K562 (cell line): ENCODE results near the gene CEMIP. TPM values are rescaled to one million over a fixed set of nuclear protein-coding genes. Genes with fewer than 3 reads are reported as not detected.

ENCODE experiments used
- ATAC-seq: fragments of 200-7000 bp; cut with Tn5 transposase; 3 replicates; pipeline ENCODE4 v1.9.1; 2020; ENCODE audit warnings: moderate library complexity
- BruUV-seq: library from RNA; stranded (reverse); fragments of 400-500 nt; replicated peaks from 2 replicates; lab custom pipeline; 2021; lab: Mats Ljungman, UMichigan
- CTCF ChIA-PET: fragments of 300-600 bp; formaldehyde crosslinking; extraction: SDS; loops from one replicate; lab custom pipeline; 2021; ENCODE audit warnings: low intra/inter-chr PET ratio; lab: Yijun Ruan, JAX
- POLR2A ChIA-PET: fragments of 300-600, 350-650 bp; sonication (Branson Sonifier 250); formaldehyde crosslinking; extraction: SDS; loops from one replicate; lab custom pipeline; 2021; ENCODE audit warnings: antibody characterized with exemption, inconsistent platforms; lab: Yijun Ruan, JAX
- DNase-seq, 4 experiments: peaks; one replicate each; pipeline versions ENCODE4 v3.0.0 to v3.0.0-alpha.2; 2011 to 2018; ENCODE audit warnings: low spot score in 3 of 4, mixed read lengths in 3 of 4; ENCODE audit errors: extremely low read depth in 1 of 4
- FAIRE-seq: peaks from 2 replicates; lab custom pipeline; 2011; peaks lifted over from hg19 to GRCh38; lab: Jason Lieb, UNC
- H2AFZ ChIP-seq: 2 replicates; pipeline ENCODE4 v1.6.0; 2011; ENCODE audit warnings: low read depth, low read length, control low read depth, inconsistent platforms
- H3K27ac ChIP-seq: fragments of 200-600 bp; 3 replicates; pipeline ENCODE4 v1.8.0; 2011; ENCODE audit warnings: low read depth, mild to moderate bottlenecking, control low read depth, inconsistent platforms, low read length, moderate library complexity, mixed read lengths; ENCODE audit errors: extremely low read depth
- H3K27me3 ChIP-seq, 2 experiments: fragments of 300-600 bp in 1 of 2; 2 replicates in 1 of 2; 3 replicates in 1 of 2; pipeline versions ENCODE4 v1.6.0 to v1.8.0; 2011; ENCODE audit warnings: inconsistent platforms in 2 of 2, low read length in 2 of 2, mild to moderate bottlenecking in 1 of 2, mixed read lengths in 1 of 2, moderate library complexity in 1 of 2; ENCODE audit not compliant: control insufficient read depth in 2 of 2, insufficient read depth in 2 of 2
- H3K36me3 ChIP-seq: fragments of 300-600 bp; 3 replicates; pipeline ENCODE4 v1.8.0; 2011; ENCODE audit warnings: mild to moderate bottlenecking, low read length, inconsistent platforms; ENCODE audit not compliant: control insufficient read depth, insufficient read depth
- H3K4me1 ChIP-seq, 2 experiments: fragments of 200-600 bp in 1 of 2; replicated peaks in 1 of 2; 2 replicates in 1 of 2; 3 replicates in 1 of 2; pipeline versions ENCODE4 v1.5.1 to v1.8.0; 2011; ENCODE audit warnings: inconsistent platforms in 2 of 2, low read length in 2 of 2, mild to moderate bottlenecking in 1 of 2, mixed read lengths in 1 of 2, moderate library complexity in 1 of 2; ENCODE audit not compliant: control insufficient read depth in 2 of 2, insufficient read depth in 2 of 2
- H3K4me2 ChIP-seq: 2 replicates; pipeline ENCODE4 v1.6.1; 2011; ENCODE audit warnings: low read length, control low read depth, inconsistent platforms, mixed read lengths; ENCODE audit not compliant: insufficient read depth
- H3K4me3 ChIP-seq: fragments of 200-600 bp; sonication (generic), shearing (Covaris generic); 2 replicates; pipeline ENCODE4 v1.5.1; 2016; ENCODE audit warnings: control low read depth, inconsistent platforms
- H3K79me2 ChIP-seq: fragments of 200-600 bp; 3 replicates; pipeline ENCODE4 v1.8.0; 2011; ENCODE audit warnings: low read length, inconsistent platforms; ENCODE audit not compliant: control insufficient read depth, insufficient read depth
- H3K9ac ChIP-seq, 2 experiments: 2 replicates each; pipeline versions ENCODE4 v1.6.0 to v1.6.1; 2011; ENCODE audit warnings: low read depth in 2 of 2, low read length in 2 of 2, control low read depth in 1 of 2, inconsistent platforms in 1 of 2, mild to moderate bottlenecking in 1 of 2, mixed read lengths in 1 of 2; ENCODE audit not compliant: insufficient read depth in 1 of 2
- H3K9me1 ChIP-seq: one replicate; pipeline ENCODE4 v1.6.0; 2011; ENCODE audit warnings: inconsistent platforms, mild to moderate bottlenecking, low read length, moderate library complexity; ENCODE audit not compliant: control insufficient read depth, insufficient read depth
- H3K9me3 ChIP-seq: replicated peaks from 2 replicates; pipeline ENCODE4 v1.5.1; 2011; ENCODE audit warnings: low read depth, low read length, inconsistent platforms; ENCODE audit not compliant: control insufficient read depth, insufficient read depth
- H4K20me1 ChIP-seq: replicated peaks from 2 replicates; pipeline ENCODE4 v1.6.1; 2011; ENCODE audit warnings: low read length, inconsistent platforms, mixed read lengths; ENCODE audit not compliant: control insufficient read depth, insufficient read depth
- BACH1 ChIP-seq: fragments of 200-800 bp; sonication (Bioruptor generic); IDR thresholded peaks from 2 replicates; pipeline ENCODE4 v1.6.1; 2016; ENCODE audit warnings: missing genetic modification characterization, missing compliant biosample characterization
- ETS2 ChIP-seq: IDR thresholded peaks from 2 replicates; pipeline ENCODE4 v1.6.1; 2016; ENCODE audit warnings: borderline replicate concordance, missing genetic modification characterization, mild to moderate bottlenecking, moderate library complexity, missing compliant biosample characterization; ENCODE audit not compliant: poor library complexity, severe bottlenecking
- KAT7 ChIP-seq: sonication (generic); formaldehyde crosslinking; IDR thresholded peaks from 2 replicates; pipeline ENCODE4 v1.8.0; 2022; ENCODE audit warnings: missing genetic modification reagents, mild to moderate bottlenecking, borderline replicate concordance
- KLF10 ChIP-seq: fragments of 250-450 bp; sonication (Bioruptor Pico); IDR thresholded peaks from 2 replicates; pipeline ENCODE4 v1.6.1; 2021; ENCODE audit warnings: matching md5 sums
- RNF219 ChIP-seq: fragments of 250-450 bp; sonication (Bioruptor Pico); IDR thresholded peaks from 2 replicates; pipeline ENCODE4 v1.5.0; 2022; ENCODE audit warnings: mild to moderate bottlenecking
- SP1 ChIP-seq: sonication (generic); formaldehyde crosslinking; IDR thresholded peaks from 2 replicates; pipeline ENCODE4 v1.8.1; 2022; ENCODE audit warnings: mild to moderate bottlenecking, missing genetic modification reagents
- TRIM28 ChIP-seq: fragments of 450-650 bp; IDR thresholded peaks from 2 replicates; pipeline ENCODE4 v1.6.1; 2017
- ZNF253 ChIP-seq: fragments of 250-450 bp; sonication (Bioruptor Pico); conservative IDR thresholded peaks from 2 replicates; pipeline ENCODE4 v1.6.1; 2021; ENCODE audit warnings: mild to moderate bottlenecking
- ZNF696 ChIP-seq: fragments of 250-450 bp; sonication (Bioruptor Pico); conservative IDR thresholded peaks from 2 replicates; pipeline ENCODE4 v1.4.0; 2020; ENCODE audit warnings: mild to moderate bottlenecking, moderate library complexity
- WGBS: fragments of 100-300 bp; shearing (Covaris generic); methylation state at CpG from one replicate; pipeline ENCODE4 v1.1.6; 2016; ENCODE audit warnings: low coverage, mixed read lengths; ENCODE audit not compliant: insufficient coverage; ENCODE audit errors: missing lambda C conversion rate; 5-methylcytosine and 5-hydroxymethylcytosine counted together
- in situ Hi-C: fragments of 300-500 bp; cut with MboI; formaldehyde crosslinking; loops from 4 replicates; pipeline ENCODE4 v1.15.0; 2018; ENCODE audit warnings: inconsistent platforms, mixed read lengths
- intact Hi-C: fragments of 100-400 bp; cut with micrococcal nuclease; formaldehyde crosslinking; loops from 2 replicates; pipeline ENCODE4 v1.14.2; 2022
- polyA plus RNA-seq, 8 experiments: library from polyadenylated mRNA; depleted of rRNA in 4 of 8; stranded (reverse) in 5 of 8; unstranded in 3 of 8; fragments of >200 nt; fragmentation: Nextera tagmentation in 2 of 8; fragmentation: Illumina TruSeq in 1 of 8; extraction: Ambion mirVana in 2 of 8; extraction: Trizol in 1 of 8; gene quantifications; 2 replicates each; pipeline versions ENCODE4 v1.2.1 to v1.2.3, GENCODE V29; 2011 to 2014; ENCODE audit warnings: inconsistent platforms in 1 of 8, missing spikeins in 1 of 8
- total RNA-seq, 7 experiments: library from RNA; depleted of rRNA in 6 of 7; stranded (reverse); fragments of >200 nt in 6 of 7; fragmentation: Illumina TruSeq in 2 of 7; extraction: Trizol in 2 of 7; gene quantifications; 2 replicates each; pipeline versions ENCODE4 v1.2.1 to v1.2.3, GENCODE V29; 2011 to 2021; ENCODE audit warnings: low replicate concordance in 1 of 7
- TF ChIP-seq, protein P1 (sequence below), 2 experiments: fragments of 200-800 bp in 1 of 2; sonication (Bioruptor generic) in 1 of 2; sonication (generic) in 1 of 2; formaldehyde crosslinking in 1 of 2; IDR thresholded peaks in 1 of 2; conservative IDR thresholded peaks in 1 of 2; 2 replicates each; pipeline versions ENCODE4 v1.5.0 to v1.6.1; 2016 to 2020; ENCODE audit warnings: missing compliant biosample characterization in 1 of 2, missing genetic modification characterization in 1 of 2, missing genetic modification reagents in 1 of 2

Gene CEMIP
- total and polyA plus RNA-seq, 9 of the 15 experiments (the other 6 are each of a cell fraction or from before 2014, with no cell fraction given) = 0.33 TPM; not detected in 8

GRCh38 chr15:80774486-80774885 lies 4.7 kb upstream of the CEMIP start:
- H3K36me3 ChIP-seq = no peaks in the 10 kb centered on the region
- intact Hi-C loops (no loop called here), in situ Hi-C loops (no loop called here)
- H3K4me3 ChIP-seq = no peak overlapping the region
- no peak for ATAC-seq
- H3K9me3 ChIP-seq = no peaks in the 10 kb centered on the region
- H3K4me1 ChIP-seq = peaks cover 0 to 9% of the 10 kb centered on the region in 2 experiments; a peak in 2 of 5 replicates
- BruUV-seq = no TSS peak
- no peak for DNase-seq
- ChIA-PET POLR2A (no interaction called here), CTCF (no interaction called here)
- no peak overlapping the region for H2AFZ ChIP-seq
- WGBS = 0% methylated on average over 1 of the region's 1 CpG
- no peaks in the 10 kb centered on the region for H3K79me2 ChIP-seq
- H4K20me1 ChIP-seq = peaks cover 9% of the 10 kb centered on the region
- H3K9ac ChIP-seq = no peak overlapping the region
- no peak overlapping the region for H3K4me2 ChIP-seq
- H3K9me1 ChIP-seq = no peaks in the 10 kb centered on the region
- FAIRE-seq = no peak
- H3K27me3 ChIP-seq = peaks cover 11 to 21% of the 10 kb centered on the region in 2 experiments; a peak in 4 of 5 replicates
- no peak overlapping the region for H3K27ac ChIP-seq
- no peak for TF ChIP-seq ZNF253
- no peak for TF ChIP-seq RNF219 (CRISPR knock-in tag)
- TF ChIP-seq BACH1 (tag) = no peak
- TF ChIP-seq ETS2 = no peak
- no peak for TF ChIP-seq KAT7 (CRISPR knock-in tag)
- TF ChIP-seq TRIM28 = no peak
- no peak for TF ChIP-seq SP1 (CRISPR knock-in tag)
- no peak for TF ChIP-seq ZNF696 (CRISPR knock-in tag)
- TF ChIP-seq, protein P1, sequence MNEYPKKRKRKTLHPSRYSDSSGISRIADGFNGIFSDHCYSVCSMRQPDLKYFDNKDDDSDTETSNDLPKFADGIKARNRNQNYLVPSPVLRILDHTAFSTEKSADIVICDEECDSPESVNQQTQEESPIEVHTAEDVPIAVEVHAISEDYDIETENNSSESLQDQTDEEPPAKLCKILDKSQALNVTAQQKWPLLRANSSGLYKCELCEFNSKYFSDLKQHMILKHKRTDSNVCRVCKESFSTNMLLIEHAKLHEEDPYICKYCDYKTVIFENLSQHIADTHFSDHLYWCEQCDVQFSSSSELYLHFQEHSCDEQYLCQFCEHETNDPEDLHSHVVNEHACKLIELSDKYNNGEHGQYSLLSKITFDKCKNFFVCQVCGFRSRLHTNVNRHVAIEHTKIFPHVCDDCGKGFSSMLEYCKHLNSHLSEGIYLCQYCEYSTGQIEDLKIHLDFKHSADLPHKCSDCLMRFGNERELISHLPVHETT (CRISPR knock-in tag; conservative IDR thresholded peaks at IDR 0.05 in 1 of 2, IDR thresholded peaks at IDR 0.05 in 1 of 2) = no peak
- no peak for TF ChIP-seq KLF10
